ENCODE results near the gene CHMP5. TPM values are rescaled to one million over a fixed set of nuclear protein-coding genes. Genes with fewer than 3 reads are reported as not detected.
A peak's percentile ranks its signal among the peaks of the same experiment; 100 is the strongest.

The CHMP5 gene
- total and polyA plus RNA-seq, 10 of the 15 experiments (the other 5 are each of a cell fraction or from before 2014, with no cell fraction given): 40.3 to 179 (median 78.6) TPM

- peaks cover 25% of the 10 kb centered on the region for H3K4me1 ChIP-seq (ENCODE audit: control insufficient read depth, insufficient read depth, low read length)
- TF ChIP-seq, protein P1, sequence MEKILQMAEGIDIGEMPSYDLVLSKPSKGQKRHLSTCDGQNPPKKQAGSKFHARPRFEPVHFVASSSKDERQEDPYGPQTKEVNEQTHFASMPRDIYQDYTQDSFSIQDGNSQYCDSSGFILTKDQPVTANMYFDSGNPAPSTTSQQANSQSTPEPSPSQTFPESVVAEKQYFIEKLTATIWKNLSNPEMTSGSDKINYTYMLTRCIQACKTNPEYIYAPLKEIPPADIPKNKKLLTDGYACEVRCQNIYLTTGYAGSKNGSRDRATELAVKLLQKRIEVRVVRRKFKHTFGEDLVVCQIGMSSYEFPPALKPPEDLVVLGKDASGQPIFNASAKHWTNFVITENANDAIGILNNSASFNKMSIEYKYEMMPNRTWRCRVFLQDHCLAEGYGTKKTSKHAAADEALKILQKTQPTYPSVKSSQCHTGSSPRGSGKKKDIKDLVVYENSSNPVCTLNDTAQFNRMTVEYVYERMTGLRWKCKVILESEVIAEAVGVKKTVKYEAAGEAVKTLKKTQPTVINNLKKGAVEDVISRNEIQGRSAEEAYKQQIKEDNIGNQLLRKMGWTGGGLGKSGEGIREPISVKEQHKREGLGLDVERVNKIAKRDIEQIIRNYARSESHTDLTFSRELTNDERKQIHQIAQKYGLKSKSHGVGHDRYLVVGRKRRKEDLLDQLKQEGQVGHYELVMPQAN (conservative IDR thresholded peaks at IDR 0.05): no peak
- TF ChIP-seq, protein P2, sequence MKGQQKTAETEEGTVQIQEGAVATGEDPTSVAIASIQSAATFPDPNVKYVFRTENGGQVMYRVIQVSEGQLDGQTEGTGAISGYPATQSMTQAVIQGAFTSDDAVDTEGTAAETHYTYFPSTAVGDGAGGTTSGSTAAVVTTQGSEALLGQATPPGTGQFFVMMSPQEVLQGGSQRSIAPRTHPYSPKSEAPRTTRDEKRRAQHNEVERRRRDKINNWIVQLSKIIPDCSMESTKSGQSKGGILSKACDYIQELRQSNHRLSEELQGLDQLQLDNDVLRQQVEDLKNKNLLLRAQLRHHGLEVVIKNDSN (IDR thresholded peaks at IDR 0.05; ENCODE audit: borderline replicate concordance, extremely low read length, insufficient read depth, low read depth, low read length): peak; percentile 60
- TF ChIP-seq HDGF (IDR thresholded peaks at IDR 0.05) (no peak), NBN (IDR thresholded peaks at IDR 0.05) (no peak), MAX (IDR thresholded peaks at IDR 0.05; ENCODE audit: low read depth, low read length) (peak; percentile 83), YBX1 (IDR thresholded peaks at IDR 0.05) (no peak), IRF4 (IDR thresholded peaks at IDR 0.05; ENCODE audit: low read depth, low read length) (0 out of 2 replicates have a peak, but pooled peaks have one; percentile 9), TCF12 (IDR thresholded peaks at IDR 0.05; ENCODE audit: low read depth, low read length) (peak; percentile 74), ESRRA (IDR thresholded peaks at IDR 0.05; ENCODE audit: low read length) (no peak), ZNF622 (IDR thresholded peaks at IDR 0.05) (no peak), IKZF1 (conservative IDR thresholded peaks at IDR 0.05) (peak; percentile 62; the same call in 1 of the 2 replicates), WRNIP1 (IDR thresholded peaks at IDR 0.05; ENCODE audit: borderline replicate concordance, low read depth, low read length) (no peak), PAX8 (IDR thresholded peaks at IDR 0.05) (no peak), SREBF1 (IDR thresholded peaks at IDR 0.05; ENCODE audit: low read length) (no peak), FOS (IDR thresholded peaks at IDR 0.05; ENCODE audit: borderline replicate concordance, extremely low read depth, insufficient read length) (no peak), SREBF2 (IDR thresholded peaks at IDR 0.05; ENCODE audit: low read length) (no peak)
- TF ChIP-seq, protein P3, sequence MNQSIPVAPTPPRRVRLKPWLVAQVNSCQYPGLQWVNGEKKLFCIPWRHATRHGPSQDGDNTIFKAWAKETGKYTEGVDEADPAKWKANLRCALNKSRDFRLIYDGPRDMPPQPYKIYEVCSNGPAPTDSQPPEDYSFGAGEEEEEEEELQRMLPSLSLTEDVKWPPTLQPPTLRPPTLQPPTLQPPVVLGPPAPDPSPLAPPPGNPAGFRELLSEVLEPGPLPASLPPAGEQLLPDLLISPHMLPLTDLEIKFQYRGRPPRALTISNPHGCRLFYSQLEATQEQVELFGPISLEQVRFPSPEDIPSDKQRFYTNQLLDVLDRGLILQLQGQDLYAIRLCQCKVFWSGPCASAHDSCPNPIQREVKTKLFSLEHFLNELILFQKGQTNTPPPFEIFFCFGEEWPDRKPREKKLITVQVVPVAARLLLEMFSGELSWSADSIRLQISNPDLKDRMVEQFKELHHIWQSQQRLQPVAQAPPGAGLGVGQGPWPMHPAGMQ (IDR thresholded peaks at IDR 0.05; ENCODE audit: borderline replicate concordance): no peak
- TF ChIP-seq, protein P4, sequence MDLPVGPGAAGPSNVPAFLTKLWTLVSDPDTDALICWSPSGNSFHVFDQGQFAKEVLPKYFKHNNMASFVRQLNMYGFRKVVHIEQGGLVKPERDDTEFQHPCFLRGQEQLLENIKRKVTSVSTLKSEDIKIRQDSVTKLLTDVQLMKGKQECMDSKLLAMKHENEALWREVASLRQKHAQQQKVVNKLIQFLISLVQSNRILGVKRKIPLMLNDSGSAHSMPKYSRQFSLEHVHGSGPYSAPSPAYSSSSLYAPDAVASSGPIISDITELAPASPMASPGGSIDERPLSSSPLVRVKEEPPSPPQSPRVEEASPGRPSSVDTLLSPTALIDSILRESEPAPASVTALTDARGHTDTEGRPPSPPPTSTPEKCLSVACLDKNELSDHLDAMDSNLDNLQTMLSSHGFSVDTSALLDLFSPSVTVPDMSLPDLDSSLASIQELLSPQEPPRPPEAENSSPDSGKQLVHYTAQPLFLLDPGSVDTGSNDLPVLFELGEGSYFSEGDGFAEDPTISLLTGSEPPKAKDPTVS (IDR thresholded peaks at IDR 0.05; ENCODE audit: low read depth, low read length): no peak
These were observed 32.6 kb downstream of the CHMP5 start for GRCh38 chr9:33297432-33297831.

More at GRCh38 chr9:33297432-33297831, 32.6 kb downstream of the CHMP5 start:
- Histone ChIP-seq H3K36me3 (ENCODE audit: control insufficient read depth in 2 of 2, insufficient read depth in 2 of 2, low read length in 1 of 2) (peaks cover 4 to 42% of the 10 kb centered on the region in 2 experiments; a peak in 3 of 4 replicates), H3K9me3 (replicated peaks; ENCODE audit: control insufficient read depth, insufficient read depth, low read length) (no peaks in the 10 kb centered on the region), H2AFZ (ENCODE audit: control insufficient read depth, low read depth, low read length) (no peak overlapping the region), H4K20me1 (ENCODE audit: control insufficient read depth, insufficient read depth) (no peaks in the 10 kb centered on the region), H3K27me3 (replicated peaks in 1 of 2; ENCODE audit: control insufficient read depth in 2 of 2, insufficient read depth in 2 of 2, low read length in 1 of 2) (no peaks in the 10 kb centered on the region), H3K4me3 (peak overlapping the region; percentile 67), H3K4me2 (ENCODE audit: control insufficient read depth, insufficient read depth) (peak overlapping the region; percentile 90), H3K79me2 (ENCODE audit: control insufficient read depth, insufficient read depth, low read length) (peaks cover 84% of the 10 kb centered on the region), H3K9ac (ENCODE audit: control insufficient read depth, insufficient read depth, low read length) (no peak overlapping the region; the same call in 1 of the 2 replicates), H3K27ac (ENCODE audit: control insufficient read depth, insufficient read depth) (peak overlapping the region; percentile 77)
- CTCF ChIA-PET: interaction anchor here (1.0 to 3.6 kb wide), 4 partner anchors 11 to 176 kb away, joined by 3 to 32 read pairs (median 4); partner anchors contain the start of gene NOL6
- 24% methylated on average over 1 of the region's 1 CpG for WGBS (ENCODE audit: insufficient coverage, insufficient replicate concordance, low lambda C conversion rate, missing lambda C conversion rate)
- DNase-seq (ENCODE audit: low read depth, low spot score): peak; percentile 78
- in situ Hi-C loops (cut with MboI): loop anchor here (5.0 kb wide), 1 partner anchor 50 kb away; no protein-coding TSS in a partner anchor
- FAIRE-seq: peak; percentile 97
- peak; percentile 86 for ATAC-seq
- POLR2A ChIA-PET: interaction anchor here (0.5 to 1.6 kb wide), 4 partner anchors 24 to 1773 kb away, joined by 3 to 7 read pairs (median 6); partner anchors contain the start of genes BAG1 and CHMP5
- intact Hi-C loops (cut with micrococcal nuclease; ENCODE audit: unreplicated experiment): loop anchor here (10.0 kb wide), 1 partner anchor 133 kb away; the partner anchor contains the start of gene B4GALT1
- SMC1A ChIA-PET (ENCODE audit: uncharacterized antibody, unreplicated experiment): interaction anchor here (0.6 to 3.0 kb wide), 9 partner anchors 10 to 213 kb away, joined by 3 to 19 read pairs (median 3); no protein-coding TSS in a partner anchor
- RAD21 ChIA-PET (ENCODE audit: unreplicated experiment): interaction anchor here (1.2 to 2.9 kb wide), 2 partner anchors 10 to 176 kb away, joined by 3 to 13 read pairs; partner anchors contain the start of gene NOL6
- no TSS peak for BruUV-seq (replicated peaks)
